ENCODE results near the gene OSBPL5. TPM values are rescaled to one million over a fixed set of nuclear protein-coding genes. Genes with fewer than 3 reads are reported as not detected.
A peak's percentile ranks its signal among the peaks of the same experiment; 100 is the strongest.

The OSBPL5 gene
- total and polyA plus RNA-seq, 9 of the 15 experiments (the other 6 are each of a cell fraction or from before 2014, with no cell fraction given), result 0.06 to 14.8 (median 3.2) TPM

GRCh38 chr11:3200388-3201111 is 35.4 kb upstream of the OSBPL5 start:
- POLR2A ChIA-PET, result interaction anchor here (1.0 to 1.5 kb wide), 2 partner anchors 12 to 16 kb away, joined by 3 to 4 read pairs; no protein-coding TSS in a partner anchor
- no peak overlapping the region for H3K27ac ChIP-seq (ENCODE audit: extremely low read depth, low read depth, low read length)
- no peaks in the 10 kb centered on the region for H3K9me3 ChIP-seq (replicated peaks; ENCODE audit: control insufficient read depth, insufficient read depth, low read depth, low read length)
- intact Hi-C loops (cut with micrococcal nuclease), result no loop called here
- peaks cover 33 to 80% of the 10 kb centered on the region in 2 experiments; a peak in 4 of 5 replicates for H3K27me3 ChIP-seq (ENCODE audit: control insufficient read depth in 2 of 2, insufficient read depth in 2 of 2, low read length in 2 of 2)
- FAIRE-seq (no peak), ATAC-seq (no peak), DNase-seq (ENCODE audit: extremely low read depth in 1 of 4, low spot score in 3 of 4) (no peak)
- H3K4me1 ChIP-seq (replicated peaks in 1 of 2; ENCODE audit: control insufficient read depth in 2 of 2, insufficient read depth in 2 of 2, low read length in 2 of 2), result peaks cover 0 to 54% of the 10 kb centered on the region in 2 experiments; a peak in 2 of 5 replicates
- H3K9me1 ChIP-seq (ENCODE audit: control insufficient read depth, insufficient read depth, low read length), result no peaks in the 10 kb centered on the region
- TF ChIP-seq HIVEP1 (CRISPR knock-in tag; IDR thresholded peaks at IDR 0.05) (no peak), ZFP36 (IDR thresholded peaks at IDR 0.05; ENCODE audit: low read depth, low read length, partially characterized antibody) (peak; percentile 96), RFX5 (IDR thresholded peaks at IDR 0.05; ENCODE audit: low read depth, low read length) (no peak)
- TF ChIP-seq, protein P1, sequence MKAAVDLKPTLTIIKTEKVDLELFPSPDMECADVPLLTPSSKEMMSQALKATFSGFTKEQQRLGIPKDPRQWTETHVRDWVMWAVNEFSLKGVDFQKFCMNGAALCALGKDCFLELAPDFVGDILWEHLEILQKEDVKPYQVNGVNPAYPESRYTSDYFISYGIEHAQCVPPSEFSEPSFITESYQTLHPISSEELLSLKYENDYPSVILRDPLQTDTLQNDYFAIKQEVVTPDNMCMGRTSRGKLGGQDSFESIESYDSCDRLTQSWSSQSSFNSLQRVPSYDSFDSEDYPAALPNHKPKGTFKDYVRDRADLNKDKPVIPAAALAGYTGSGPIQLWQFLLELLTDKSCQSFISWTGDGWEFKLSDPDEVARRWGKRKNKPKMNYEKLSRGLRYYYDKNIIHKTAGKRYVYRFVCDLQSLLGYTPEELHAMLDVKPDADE (conservative IDR thresholded peaks at IDR 0.05; ENCODE audit: control insufficient read depth, low read depth, low read length), result no peak
- BruUV-seq (replicated peaks), result no TSS peak
- no peak overlapping the region for H3K4me2 ChIP-seq (ENCODE audit: insufficient read depth, low read length)
- H3K9ac ChIP-seq (ENCODE audit: insufficient read depth in 1 of 2, low read depth in 2 of 2, low read length in 2 of 2), result 0 out of 4 replicates have a peak overlapping the region, but pooled peaks of 1 of the 2 experiments have one; percentile 35
- in situ Hi-C loops (cut with MboI), result no loop called here
- no peaks in the 10 kb centered on the region for H3K79me2 ChIP-seq (ENCODE audit: control insufficient read depth, insufficient read depth, low read length)
- H3K4me3 ChIP-seq, result no peak overlapping the region
- 5% methylated on average over 8 of the region's 12 CpGs for WGBS (ENCODE audit: insufficient coverage, low coverage, missing lambda C conversion rate)
- H2AFZ ChIP-seq (ENCODE audit: low read depth, low read length), result no peak overlapping the region
- H3K36me3 ChIP-seq (ENCODE audit: control insufficient read depth, insufficient read depth, low read length), result no peaks in the 10 kb centered on the region
- peaks cover 8% of the 10 kb centered on the region for H4K20me1 ChIP-seq (replicated peaks; ENCODE audit: control insufficient read depth, insufficient read depth, low read length)
- CTCF ChIA-PET (ENCODE audit: low intra/inter-chr PET ratio), result no interaction called here
